AG04450 (cell line): ENCODE data around the gene MLST8. TPM values are rescaled to one million over a fixed set of nuclear protein-coding genes. Genes with fewer than 3 reads are reported as not detected.

Source experiments
- CTCF ChIA-PET: fragments of 300-600, 350-600 bp; formaldehyde crosslinking; extraction: SDS; loops from one replicate; lab custom pipeline; 2022; ENCODE audit warnings: antibody characterized with exemption, inconsistent platforms; lab: Charles Lee
- POLR2A ChIA-PET: fragments of 350-600 bp; formaldehyde crosslinking; extraction: SDS; loops from one replicate; lab custom pipeline; 2021; ENCODE audit warnings: antibody characterized with exemption, inconsistent platforms; lab: Yijun Ruan, JAX
- DNase-seq: peaks from one replicate; pipeline ENCODE4 v3.0.0-alpha.2; 2011; ENCODE audit warnings: low read depth, low spot score
- H3K27ac ChIP-seq: one replicate; pipeline ENCODE4 v1.5.1; 2012; ENCODE audit warnings: low read depth, low read length, control low read depth
- H3K27me3 ChIP-seq: one replicate; pipeline ENCODE4 v1.6.0; 2012; ENCODE audit warnings: low read length; ENCODE audit not compliant: control insufficient read depth, insufficient read depth
- H3K4me3 ChIP-seq: 2 replicates; pipeline ENCODE4 v1.5.1; 2011; ENCODE audit warnings: mild to moderate bottlenecking, low read depth, low read length, control low read depth
- H3K9me3 ChIP-seq: 2 replicates; pipeline ENCODE4 v1.5.1; 2012; ENCODE audit warnings: low read length; ENCODE audit not compliant: control insufficient read depth, insufficient read depth
- polyA plus RNA-seq: library from polyadenylated mRNA; depleted of rRNA; stranded (reverse); fragments of >200 nt; gene quantifications from 2 replicates; pipeline ENCODE4 v1.2.3, GENCODE V29; 2011
- TF ChIP-seq, protein P1 (sequence below): IDR thresholded peaks from 2 replicates; pipeline ENCODE4 v1.5.1; 2011; ENCODE audit warnings: low read depth, low read length, control low read depth, inconsistent platforms

Gene MLST8
- polyA plus RNA-seq, 1 experiment: 41.1 TPM

GRCh38 chr16:2231016-2231931 is 26.0 kb downstream of the MLST8 start:
- no peak for DNase-seq
- H3K27ac ChIP-seq: no peak overlapping the region

DNA sequence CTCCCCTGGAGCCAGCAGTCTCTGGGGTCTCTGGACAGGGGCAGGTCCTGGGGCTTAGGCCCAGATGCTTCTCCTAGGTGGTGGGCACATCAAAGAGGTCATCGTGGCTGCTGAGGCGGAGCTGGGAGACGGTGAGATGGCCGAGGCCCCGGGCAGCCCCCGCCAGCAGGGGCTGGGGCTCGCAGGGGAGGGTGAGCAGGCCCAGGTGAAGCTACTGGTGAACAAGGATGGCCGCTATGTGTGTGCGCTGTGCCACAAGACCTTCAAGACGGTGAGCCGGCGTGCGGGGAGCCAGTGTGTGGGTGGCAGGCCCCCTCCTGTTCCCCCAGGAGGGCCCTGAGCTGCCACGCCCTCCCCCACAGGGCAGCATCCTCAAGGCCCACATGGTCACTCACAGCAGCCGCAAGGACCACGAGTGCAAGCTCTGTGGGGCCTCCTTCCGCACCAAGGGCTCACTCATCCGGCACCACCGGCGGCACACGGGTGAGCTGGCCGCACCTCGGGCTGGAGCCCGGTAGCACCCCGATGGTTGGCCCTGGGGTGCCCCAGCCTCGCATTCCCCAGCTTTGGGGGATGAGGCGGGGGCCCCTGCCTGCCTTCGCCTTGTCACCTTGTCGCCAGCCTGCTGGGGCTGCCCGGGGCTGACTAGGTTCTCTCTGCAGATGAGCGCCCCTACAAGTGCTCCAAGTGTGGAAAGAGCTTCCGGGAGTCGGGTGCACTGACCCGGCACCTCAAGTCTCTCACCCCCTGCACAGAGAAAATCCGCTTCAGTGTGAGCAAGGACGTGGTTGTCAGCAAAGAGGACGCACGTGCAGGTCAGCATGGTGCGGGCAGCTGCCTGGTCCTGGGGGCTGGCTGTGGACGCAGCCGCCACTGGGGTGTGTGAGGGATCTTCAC is 27.1 kb downstream of the MLST8 start:
- Histone ChIP-seq H3K9me3 (no peaks in the 10 kb centered on the region; the same call in 1 of the 2 replicates), H3K4me3 (no peak overlapping the region), H3K27me3 (peaks cover 6% of the 10 kb centered on the region), H3K27ac (no peak overlapping the region)
- DNase-seq: no peak
- ChIA-PET POLR2A (interaction anchor here (0.7 kb wide), 1 partner anchor 77 kb away, joined by 3 read pairs; the partner anchor contains the start of gene TRAF7), CTCF (no interaction called here)
- TF ChIP-seq, protein P1, sequence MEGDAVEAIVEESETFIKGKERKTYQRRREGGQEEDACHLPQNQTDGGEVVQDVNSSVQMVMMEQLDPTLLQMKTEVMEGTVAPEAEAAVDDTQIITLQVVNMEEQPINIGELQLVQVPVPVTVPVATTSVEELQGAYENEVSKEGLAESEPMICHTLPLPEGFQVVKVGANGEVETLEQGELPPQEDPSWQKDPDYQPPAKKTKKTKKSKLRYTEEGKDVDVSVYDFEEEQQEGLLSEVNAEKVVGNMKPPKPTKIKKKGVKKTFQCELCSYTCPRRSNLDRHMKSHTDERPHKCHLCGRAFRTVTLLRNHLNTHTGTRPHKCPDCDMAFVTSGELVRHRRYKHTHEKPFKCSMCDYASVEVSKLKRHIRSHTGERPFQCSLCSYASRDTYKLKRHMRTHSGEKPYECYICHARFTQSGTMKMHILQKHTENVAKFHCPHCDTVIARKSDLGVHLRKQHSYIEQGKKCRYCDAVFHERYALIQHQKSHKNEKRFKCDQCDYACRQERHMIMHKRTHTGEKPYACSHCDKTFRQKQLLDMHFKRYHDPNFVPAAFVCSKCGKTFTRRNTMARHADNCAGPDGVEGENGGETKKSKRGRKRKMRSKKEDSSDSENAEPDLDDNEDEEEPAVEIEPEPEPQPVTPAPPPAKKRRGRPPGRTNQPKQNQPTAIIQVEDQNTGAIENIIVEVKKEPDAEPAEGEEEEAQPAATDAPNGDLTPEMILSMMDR: no peak

More at GRCh38 chr16:2231016-2231931, 26.0 kb downstream of the MLST8 start:
- POLR2A ChIA-PET: interaction anchor here (0.6 kb wide), 1 partner anchor 236 kb away, joined by 7 read pairs; no protein-coding TSS in a partner anchor
- Histone ChIP-seq H3K9me3 (no peaks in the 10 kb centered on the region; the same call in 1 of the 2 replicates), H3K4me3 (no peak overlapping the region), H3K27me3 (no peaks in the 10 kb centered on the region)
- CTCF ChIA-PET: no interaction called here
- TF ChIP-seq, protein P1: no peak

DNA sequence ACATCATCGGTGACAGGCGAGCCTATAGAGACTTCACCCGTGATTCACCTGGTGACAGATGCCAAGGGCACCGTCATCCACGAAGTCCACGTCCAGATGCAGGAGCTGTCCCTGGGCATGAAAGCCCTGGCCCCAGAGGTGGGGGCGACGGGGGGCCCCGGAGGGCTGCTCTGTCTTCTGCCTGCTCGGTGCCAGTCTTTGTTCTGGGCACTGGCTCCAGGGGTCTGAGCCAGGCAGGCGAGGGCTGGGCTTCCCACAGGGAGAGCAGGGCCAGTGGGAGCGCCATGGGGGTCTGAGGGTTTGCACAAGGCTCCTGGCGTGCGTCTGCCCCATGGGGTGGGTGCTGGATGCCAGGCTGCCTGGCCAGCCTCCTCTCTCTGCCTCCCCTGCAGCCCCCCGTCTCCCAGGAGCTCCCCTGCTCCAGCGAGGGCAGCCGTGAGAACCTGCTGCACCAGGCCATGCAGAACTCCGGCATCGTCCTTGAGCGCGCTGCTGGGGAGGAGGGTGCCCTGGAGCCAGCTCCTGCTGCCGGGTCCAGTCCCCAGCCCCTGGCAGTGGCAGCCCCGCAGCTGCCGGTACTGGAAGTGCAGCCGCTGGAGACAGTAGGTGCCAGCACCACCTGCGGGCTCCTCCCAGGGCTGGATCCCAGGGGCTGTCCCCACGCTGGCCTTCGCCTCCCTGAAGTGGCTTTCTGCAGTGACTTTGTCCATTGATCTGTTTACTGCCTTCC is 28.0 kb downstream of the MLST8 start:
- ChIA-PET POLR2A (interaction anchor here (0.7 kb wide), 1 partner anchor 78 kb away, joined by 3 read pairs; the partner anchor contains the start of gene TRAF7), CTCF (no interaction called here)
- no peak overlapping the region for H3K4me3 ChIP-seq
- H3K27me3 ChIP-seq: peaks cover 13% of the 10 kb centered on the region
- TF ChIP-seq, protein P1: no peak
- no peak for DNase-seq
- H3K9me3 ChIP-seq: no peaks in the 10 kb centered on the region; the same call in 1 of the 2 replicates
- H3K27ac ChIP-seq: no peak overlapping the region

DNA sequence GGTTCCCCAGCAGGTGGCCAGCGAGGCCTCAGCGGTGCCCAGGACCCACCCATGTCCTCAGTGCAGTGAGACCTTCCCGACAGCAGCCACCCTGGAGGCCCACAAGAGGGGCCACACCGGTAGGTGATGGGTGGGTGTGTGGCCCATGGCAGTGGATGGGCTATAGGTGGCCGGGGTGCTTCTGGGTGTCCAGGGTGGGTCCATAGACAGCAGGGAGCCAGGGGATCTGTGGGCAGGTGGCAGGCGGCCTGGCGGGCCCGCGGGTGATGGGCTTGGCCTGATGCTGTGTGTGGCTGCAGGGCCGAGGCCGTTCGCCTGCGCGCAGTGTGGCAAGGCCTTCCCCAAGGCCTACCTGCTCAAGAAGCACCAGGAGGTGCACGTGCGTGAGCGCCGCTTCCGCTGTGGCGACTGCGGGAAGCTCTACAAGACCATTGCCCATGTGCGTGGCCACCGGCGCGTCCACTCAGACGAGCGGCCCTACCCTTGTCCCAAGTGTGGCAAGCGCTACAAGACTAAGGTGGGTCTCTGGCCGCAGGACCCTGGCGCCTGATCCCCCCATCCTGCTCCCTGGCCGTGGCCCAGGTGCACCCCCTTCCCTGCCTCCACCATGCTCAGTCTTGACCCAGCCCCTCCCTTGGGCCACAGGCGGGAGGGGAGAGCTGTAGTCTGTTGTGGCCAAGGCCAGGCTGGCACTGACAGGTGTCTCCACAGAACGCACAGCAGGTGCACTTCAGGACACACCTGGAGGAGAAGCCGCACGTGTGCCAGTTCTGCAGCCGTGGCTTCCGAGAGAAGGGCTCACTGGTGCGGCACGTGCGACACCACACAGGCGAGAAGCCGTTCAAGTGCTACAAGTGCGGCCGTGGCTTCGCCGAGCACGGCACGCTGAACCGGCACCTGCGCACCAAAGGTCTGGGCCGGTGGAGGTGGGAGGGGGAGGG is 28.9 kb downstream of the MLST8 start:
- Histone ChIP-seq H3K4me3 (no peak overlapping the region), H3K27ac (no peak overlapping the region), H3K9me3 (no peaks in the 10 kb centered on the region; the same call in 1 of the 2 replicates), H3K27me3 (peaks cover 13% of the 10 kb centered on the region)
- no peak for DNase-seq
- CTCF ChIA-PET: no interaction called here
- TF ChIP-seq, protein P1: no peak
- POLR2A ChIA-PET: no interaction called here
